Measurements from ENCODE around the gene HOXC5.
"Not testable (repeated sequence)": the region's sequence is repeated elsewhere in the genome, so short reads cannot be mapped to it uniquely, and the experiment has no call there.

- not testable (repeated sequence) for TF ChIP-seq CTCF (conservative IDR thresholded peaks at IDR 0.05; ENCODE audit: low read length); EZH2phosphoT487 (IDR thresholded peaks at IDR 0.05; ENCODE audit: borderline replicate concordance, low read depth, low read length)
Measured at GRCh38 chr12:54079115-54079514, 46.3 kb downstream of the HOXC5 start.

Data from OCI-LY7 (cell line).